Measurements from ENCODE around the gene HFE. TPM values are rescaled to one million over a fixed set of nuclear protein-coding genes. Genes with fewer than 3 reads are reported as not detected.

The HFE gene
- total RNA-seq, 4 donors from 2014 or later: 5.9 to 11.0 (median 9.0) TPM

GRCh38 chr6:26129656-26130055, 42.4 kb downstream of the HFE start:
- Histone ChIP-seq H3K36me3 (peaks cover 0 to 48% (median 3%) of the 10 kb centered on the region in 3 donors), H3K4me3 (no peak overlapping the region), H3K9me3 (no peaks in the 10 kb centered on the region), H3K27ac (no peak overlapping the region), H3K4me1 (peaks cover 0 to 41% (median 19%) of the 10 kb centered on the region in 4 donors), H3K27me3 (no peaks in the 10 kb centered on the region)
- WGBS, 2 donors: 45 to 56% methylated on average over 1 of the region's 1 CpG
- no peak for DNase-seq (ENCODE audit: low spot score in 2 of 2)
- TF ChIP-seq CTCF (IDR thresholded peaks at IDR 0.05) (no peak), POLR2A (IDR thresholded peaks at IDR 0.05) (no peak), EP300 (IDR thresholded peaks at IDR 0.05) (no peak)

GRCh38 chr6:26130581-26131249, 43.5 kb downstream of the HFE start:
- no peaks in the 10 kb centered on the region for H3K9me3 ChIP-seq
- no peak for DNase-seq (ENCODE audit: low spot score in 2 of 2)
- peaks cover 0 to 48% (median 3%) of the 10 kb centered on the region in 3 donors for H3K36me3 ChIP-seq
- no peaks in the 10 kb centered on the region for H3K27me3 ChIP-seq
- no peak overlapping the region for H3K27ac ChIP-seq
- peaks cover 0 to 41% (median 19%) of the 10 kb centered on the region in 4 donors for H3K4me1 ChIP-seq
- WGBS, 2 donors: 95 to 96% methylated on average over 6 of the region's 6 CpGs
- no peak overlapping the region for H3K4me3 ChIP-seq
- TF ChIP-seq EP300 (IDR thresholded peaks at IDR 0.05): no peak
- no peak for TF ChIP-seq CTCF (IDR thresholded peaks at IDR 0.05)
- TF ChIP-seq POLR2A (IDR thresholded peaks at IDR 0.05): no peak

GRCh38 chr6:26131618-26132017, 44.4 kb downstream of the HFE start:
- Histone ChIP-seq H3K9me3 (no peaks in the 10 kb centered on the region), H3K27ac (no peak overlapping the region), H3K27me3 (no peaks in the 10 kb centered on the region), H3K36me3 (peaks cover 0 to 50% (median 3%) of the 10 kb centered on the region in 3 donors), H3K4me3 (no peak overlapping the region), H3K4me1 (peaks cover 0 to 40% (median 19%) of the 10 kb centered on the region in 4 donors)
- TF ChIP-seq EP300 (IDR thresholded peaks at IDR 0.05) (no peak), POLR2A (IDR thresholded peaks at IDR 0.05) (no peak), CTCF (IDR thresholded peaks at IDR 0.05) (no peak)
- DNase-seq (ENCODE audit: low spot score in 2 of 2): no peak
- WGBS, 2 donors: 78 to 86% methylated on average over 3 of the region's 3 CpGs

GRCh38 chr6:26133730-26134129, 46.5 kb downstream of the HFE start:
- WGBS, 2 donors: 73 to 81% methylated on average over 2 of the region's 2 CpGs
- no peaks in the 10 kb centered on the region for H3K9me3 ChIP-seq
- no peaks in the 10 kb centered on the region for H3K27me3 ChIP-seq
- peaks cover 0 to 54% (median 0%) of the 10 kb centered on the region in 3 donors for H3K36me3 ChIP-seq
- TF ChIP-seq EP300 (IDR thresholded peaks at IDR 0.05) (no peak), CTCF (IDR thresholded peaks at IDR 0.05) (no peak), POLR2A (IDR thresholded peaks at IDR 0.05) (no peak)
- H3K4me3 ChIP-seq: no peak overlapping the region
- no peak overlapping the region for H3K27ac ChIP-seq
- peaks cover 0 to 19% (median 3%) of the 10 kb centered on the region in 4 donors for H3K4me1 ChIP-seq
- no peak for DNase-seq (ENCODE audit: low spot score in 2 of 2)

- no peak for DNase-seq (ENCODE audit: low spot score in 2 of 2)
- Histone ChIP-seq H3K36me3 (peaks cover 0 to 38% (median 4%) of the 10 kb centered on the region in 3 donors), H3K9me3 (no peaks in the 10 kb centered on the region), H3K4me1 (no peaks in the 10 kb centered on the region), H3K4me3 (no peak overlapping the region), H3K27me3 (no peaks in the 10 kb centered on the region), H3K27ac (no peak overlapping the region)
- TF ChIP-seq POLR2A (IDR thresholded peaks at IDR 0.05) (no peak), CTCF (IDR thresholded peaks at IDR 0.05) (no peak), EP300 (IDR thresholded peaks at IDR 0.05) (no peak)
Observed at GRCh38 chr6:26136321-26136720, 49.1 kb downstream of the HFE start.
